Transverse colon (tissue), 3 donors: Measurements from ENCODE around the gene RNU6-7.

Source experiments
- CTCF ChIP-seq, 5 experiments: fragments of 200-600 bp in 3 of 5; fragments of 450-650 bp in 2 of 5; sonication (generic) in 3 of 5; IDR thresholded peaks; 1 replicate in 2 of 5; 2 replicates in 3 of 5; pipeline ENCODE4 v1.5.1; 2016 to 2017; ENCODE audit warnings: antibody characterized with exemption in 5 of 5, inconsistent platforms in 3 of 5, mild to moderate bottlenecking in 2 of 5, moderate library complexity in 1 of 5
- POLR2A ChIP-seq: fragments of 450-650 bp; IDR thresholded peaks from one replicate; pipeline ENCODE4 v1.6.1; 2016; ENCODE audit warnings: antibody characterized with exemption, mild to moderate bottlenecking, moderate library complexity

DNA sequence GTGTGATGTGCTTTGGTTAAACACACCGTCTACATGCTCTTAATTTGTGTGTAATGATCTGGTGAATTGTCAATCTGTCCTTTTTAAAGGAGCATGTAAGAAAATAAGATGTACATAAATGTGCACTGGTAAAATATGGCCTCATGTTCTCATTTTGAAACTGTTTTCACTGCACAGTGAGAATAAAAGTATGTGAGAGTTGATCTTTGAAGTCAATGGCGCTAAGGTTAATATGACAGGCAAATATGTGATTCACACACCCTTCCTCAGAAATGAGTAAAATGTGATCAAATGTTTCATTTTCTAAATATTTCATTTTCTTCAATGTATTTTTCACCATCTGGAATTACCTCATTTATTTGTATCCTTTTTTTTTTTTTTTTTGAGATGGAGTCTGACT is 8.3 kb upstream of the RNU6-7 start:
- no peak for TF ChIP-seq CTCF (IDR thresholded peaks at IDR 0.05)
- no peak for TF ChIP-seq POLR2A
